ENCODE data around the gene SLC18A2.
"Not testable (repeated sequence)": the region's sequence is repeated elsewhere in the genome, so short reads cannot be mapped to it uniquely, and the experiment has no call there.

SLC18A2 gene

DNA sequence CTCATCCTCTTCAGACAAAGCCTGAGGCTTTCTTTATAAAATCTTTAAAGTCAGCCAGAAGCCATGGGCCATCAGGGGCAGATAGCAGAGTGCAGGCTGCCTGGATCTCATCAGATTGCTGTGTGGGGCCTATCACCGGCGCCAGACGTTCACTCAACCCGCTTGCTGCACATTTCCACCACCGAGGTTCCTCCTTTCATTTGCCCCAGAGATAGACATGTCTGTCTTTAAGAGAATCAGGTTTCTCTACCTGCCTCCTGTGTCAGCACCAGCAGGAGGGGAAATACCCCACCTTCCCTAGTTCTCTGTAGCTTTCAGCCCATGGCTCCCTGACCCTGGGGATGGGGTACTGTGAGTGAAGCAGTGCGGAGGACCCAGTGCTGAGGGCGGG, 22.0 kb downstream of the SLC18A2 start:
- no peak for DNase-seq (ENCODE audit: low read depth)

DNA sequence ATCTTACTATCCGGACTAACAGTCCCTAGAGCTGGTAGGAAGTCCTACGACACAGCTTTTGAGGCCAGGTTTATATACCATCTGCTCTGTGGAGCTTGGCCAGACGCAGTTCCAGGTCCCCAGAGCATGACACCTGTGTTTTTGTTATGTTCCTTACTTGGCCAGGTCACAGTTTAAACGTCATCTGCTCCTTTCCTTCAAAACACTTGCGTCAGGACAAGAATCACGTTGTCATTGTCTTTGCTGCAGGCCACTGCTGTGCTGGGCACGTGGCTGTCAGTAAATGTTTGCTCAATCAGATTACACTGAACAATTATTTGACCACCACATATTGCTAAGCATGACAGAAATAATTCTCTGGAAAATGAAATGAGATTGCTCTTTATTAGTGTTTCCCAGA, 23.9 kb downstream of the SLC18A2 start:
- DNase-seq (ENCODE audit: low read depth) = no peak

DNA sequence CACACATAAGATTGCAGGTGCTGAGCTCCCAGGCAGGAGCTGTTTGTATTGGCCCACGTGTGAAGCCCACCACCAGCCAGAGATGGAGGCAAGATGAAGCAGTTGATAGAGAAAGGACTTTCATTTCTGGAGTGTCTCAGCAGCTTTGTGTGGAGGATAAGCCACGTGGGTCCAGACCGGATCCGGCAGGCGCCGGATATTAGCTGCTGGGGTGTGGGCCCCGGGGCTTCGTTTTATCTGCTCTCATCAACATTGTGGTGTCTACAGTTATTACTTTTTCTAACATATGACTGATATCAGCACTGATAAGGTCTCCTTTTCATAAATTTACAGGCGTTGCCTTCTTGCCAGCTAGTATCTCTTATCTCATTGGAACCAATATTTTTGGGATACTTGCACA, 25.5 kb downstream of the SLC18A2 start:
- DNase-seq (ENCODE audit: low read depth) = no peak

DNA sequence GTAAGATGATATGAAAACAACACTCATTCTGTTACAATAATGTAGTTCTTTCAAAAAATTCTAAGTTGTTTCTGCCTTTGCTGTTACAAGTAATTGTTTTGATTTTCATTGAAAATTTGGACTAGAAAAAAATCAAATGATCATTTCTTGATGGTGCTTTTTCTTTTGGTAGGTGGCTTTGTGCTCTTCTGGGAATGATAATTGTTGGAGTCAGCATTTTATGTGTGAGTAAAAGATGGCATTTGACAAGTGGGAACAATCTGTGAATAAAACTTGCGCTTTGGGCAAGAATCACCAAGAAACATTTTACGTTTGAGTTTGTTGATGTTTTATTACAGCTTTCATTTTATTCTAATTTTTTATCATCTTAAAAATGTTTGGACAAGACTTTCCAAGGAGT, 25.9 kb downstream of the SLC18A2 start:
- no peak for DNase-seq (ENCODE audit: low read depth)

DNA sequence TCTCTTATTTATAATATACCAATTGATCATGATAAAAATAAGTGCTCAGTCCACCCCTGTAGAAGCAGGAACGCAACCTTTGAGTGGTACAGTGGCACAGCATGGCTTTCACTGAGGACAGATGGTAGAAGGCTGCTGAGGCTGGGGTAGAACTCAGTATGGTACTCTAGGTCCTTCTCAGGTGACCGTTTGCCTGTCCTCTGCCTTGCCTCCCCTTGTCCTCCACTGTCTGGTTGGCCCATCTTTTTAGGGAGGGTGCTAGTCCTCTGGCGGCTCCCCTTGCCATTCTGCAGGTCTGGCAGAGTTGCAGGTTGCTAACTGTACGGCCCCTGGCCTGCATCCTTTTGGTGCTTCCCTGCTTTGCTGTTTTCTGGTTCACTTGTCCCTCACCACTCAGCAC, 27.3 kb downstream of the SLC18A2 start:
- DNase-seq (ENCODE audit: low read depth) = no peak

DNA sequence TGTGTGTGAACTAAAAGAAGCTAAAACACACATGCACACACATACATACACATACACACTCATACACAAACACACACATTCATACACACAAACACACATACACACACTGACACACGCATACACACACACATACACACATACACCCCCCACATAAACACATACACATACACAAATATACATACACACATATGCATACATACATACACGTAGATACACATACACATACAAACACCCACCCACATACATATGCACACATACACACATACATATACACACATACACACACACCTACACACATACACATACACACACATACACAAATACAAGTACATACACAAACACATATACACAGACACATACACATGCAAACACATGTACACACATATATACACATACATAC, 28.0 kb downstream of the SLC18A2 start:
- DNase-seq (ENCODE audit: low read depth) = no peak

DNA sequence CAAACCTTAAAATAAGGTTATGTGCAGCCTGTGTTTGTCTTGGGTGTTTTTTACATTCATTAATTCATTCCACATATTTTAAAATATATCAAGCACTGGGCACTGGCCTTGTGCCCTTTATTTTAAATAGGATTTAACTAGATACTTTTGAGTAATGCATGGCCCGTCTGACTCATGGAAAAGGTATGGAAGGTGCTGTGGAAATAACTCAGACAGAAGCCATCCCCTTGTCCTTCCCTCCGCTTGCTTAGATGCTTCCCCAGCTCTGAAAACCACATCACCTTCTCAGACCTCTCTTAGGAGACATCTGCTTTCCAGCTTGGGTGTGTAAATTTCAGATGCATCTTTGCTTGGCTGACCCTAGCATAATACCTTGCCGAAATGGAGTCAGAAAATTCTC, 30.5 kb downstream of the SLC18A2 start:
- no peak for DNase-seq (ENCODE audit: low read depth)

DNA sequence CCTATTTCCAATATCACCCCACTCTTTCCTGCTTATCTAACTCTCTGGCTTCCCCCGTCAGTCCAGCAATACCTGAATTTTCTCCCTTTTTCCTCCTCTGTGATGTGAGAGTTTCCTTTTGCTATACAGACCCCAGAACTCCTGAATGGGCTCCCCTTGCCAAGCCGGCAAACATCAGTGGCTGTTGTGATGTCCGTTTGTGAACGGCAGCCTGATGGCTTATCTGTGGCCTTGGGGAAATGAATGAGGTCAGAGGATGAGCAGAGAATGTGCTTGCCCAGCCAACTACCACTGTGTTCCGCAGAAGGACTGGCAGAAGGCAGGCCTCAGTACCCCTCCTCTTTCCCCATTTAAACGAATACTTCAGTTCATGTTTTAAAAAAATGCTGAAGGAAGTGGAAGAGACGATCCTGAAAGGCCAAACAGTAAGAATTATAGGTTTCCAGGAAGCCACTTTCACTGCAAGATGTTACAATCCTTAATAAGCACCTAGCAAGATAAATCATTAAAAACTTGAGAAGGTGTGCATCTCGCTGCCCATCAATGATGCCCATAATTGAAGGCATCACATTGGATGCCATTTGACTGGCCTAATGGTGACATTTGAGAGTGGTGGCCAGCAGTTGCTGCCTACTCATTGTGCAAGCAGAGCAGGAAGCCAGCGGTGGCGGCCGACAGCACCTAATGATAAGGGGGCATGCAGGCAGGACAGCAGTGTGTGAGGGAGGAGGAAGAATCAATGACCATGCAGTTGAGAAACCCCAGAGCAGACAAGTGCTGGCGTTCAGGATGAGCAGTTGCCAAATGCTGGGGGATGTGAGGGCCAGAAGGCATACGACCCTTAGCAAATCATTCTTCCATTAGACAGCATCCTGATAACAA, 31.5 kb downstream of the SLC18A2 start:
- no peak for DNase-seq (ENCODE audit: low read depth)

DNA sequence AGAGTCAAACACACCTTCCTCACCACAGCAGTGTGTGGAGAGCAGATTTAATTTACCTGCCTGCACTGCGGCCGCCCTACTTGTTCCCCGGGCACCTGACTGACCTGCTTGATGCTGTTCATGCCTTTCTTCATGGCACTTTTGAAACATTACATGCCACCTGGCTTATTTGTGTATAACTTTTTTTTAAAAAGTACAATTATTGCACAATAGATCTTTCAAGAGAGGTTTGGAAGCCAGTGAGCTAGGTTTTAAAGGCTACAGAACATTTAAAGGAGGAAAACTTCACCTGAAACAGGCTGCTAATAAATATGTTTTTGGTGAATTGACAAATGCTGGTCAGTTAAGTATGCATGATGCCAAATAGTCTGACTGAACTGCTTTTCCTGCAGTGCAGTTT, 33.1 kb downstream of the SLC18A2 start:
- DNase-seq (ENCODE audit: low read depth) = no peak

DNA sequence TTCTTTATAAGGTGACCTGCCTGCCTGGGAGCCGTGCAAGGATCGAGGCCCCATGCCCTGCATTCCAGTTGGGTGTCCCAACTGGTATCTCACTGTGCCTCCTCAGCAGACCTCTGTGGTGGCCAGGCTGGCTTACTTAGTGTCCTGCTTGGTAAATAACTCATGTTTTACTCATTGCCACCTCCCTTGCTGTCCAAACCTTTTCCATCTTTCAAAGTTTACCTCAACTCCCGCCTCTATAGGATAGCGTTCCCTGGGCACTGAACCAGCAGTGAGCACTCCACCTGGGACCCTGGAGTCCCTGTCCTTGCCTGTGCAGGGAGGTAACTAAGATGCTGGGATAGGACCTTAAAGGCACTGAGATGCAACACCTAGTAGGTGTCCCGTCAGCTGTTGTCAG, 33.6 kb downstream of the SLC18A2 start:
- DNase-seq (ENCODE audit: low read depth) = no peak

DNA sequence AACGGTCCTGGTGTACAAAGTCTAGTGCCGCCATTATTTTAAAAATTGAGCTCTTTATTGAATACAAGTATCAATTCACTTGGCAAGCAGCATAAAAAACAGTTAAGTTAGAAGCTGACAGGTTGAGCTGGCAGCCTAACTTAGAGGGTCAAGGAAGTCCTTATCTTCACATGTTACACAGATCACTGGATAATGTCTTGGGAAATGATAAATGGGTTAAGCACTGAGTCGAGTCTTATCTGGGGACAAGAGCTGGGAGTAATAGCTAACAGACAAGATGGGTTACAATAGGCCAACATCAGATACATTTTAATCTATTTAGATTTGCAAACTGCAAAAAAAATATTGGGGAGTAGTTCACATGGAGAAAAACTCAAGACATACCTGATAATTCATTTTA, 34.2 kb downstream of the SLC18A2 start:
- DNase-seq (ENCODE audit: low read depth) = no peak

DNA sequence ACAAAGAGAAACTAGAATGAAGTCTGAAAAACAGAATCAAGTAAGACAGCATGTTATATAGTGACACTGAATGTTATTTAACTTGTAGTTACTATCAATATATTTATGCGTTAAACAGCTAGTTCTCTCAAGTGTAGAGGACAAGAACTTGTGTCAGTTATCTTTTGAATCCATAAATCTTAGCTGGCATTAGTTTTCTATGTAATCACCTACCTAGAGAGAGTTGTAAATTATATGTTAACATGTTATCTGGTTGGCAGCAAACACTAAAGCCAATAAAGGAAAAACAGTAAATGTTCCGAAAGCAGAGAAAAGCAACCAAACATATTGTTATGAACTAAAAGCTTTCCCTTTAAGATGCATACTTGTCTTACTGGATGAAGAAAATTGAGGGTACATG, 36.8 kb downstream of the SLC18A2 start:
- no peak for DNase-seq (ENCODE audit: low read depth)

DNA sequence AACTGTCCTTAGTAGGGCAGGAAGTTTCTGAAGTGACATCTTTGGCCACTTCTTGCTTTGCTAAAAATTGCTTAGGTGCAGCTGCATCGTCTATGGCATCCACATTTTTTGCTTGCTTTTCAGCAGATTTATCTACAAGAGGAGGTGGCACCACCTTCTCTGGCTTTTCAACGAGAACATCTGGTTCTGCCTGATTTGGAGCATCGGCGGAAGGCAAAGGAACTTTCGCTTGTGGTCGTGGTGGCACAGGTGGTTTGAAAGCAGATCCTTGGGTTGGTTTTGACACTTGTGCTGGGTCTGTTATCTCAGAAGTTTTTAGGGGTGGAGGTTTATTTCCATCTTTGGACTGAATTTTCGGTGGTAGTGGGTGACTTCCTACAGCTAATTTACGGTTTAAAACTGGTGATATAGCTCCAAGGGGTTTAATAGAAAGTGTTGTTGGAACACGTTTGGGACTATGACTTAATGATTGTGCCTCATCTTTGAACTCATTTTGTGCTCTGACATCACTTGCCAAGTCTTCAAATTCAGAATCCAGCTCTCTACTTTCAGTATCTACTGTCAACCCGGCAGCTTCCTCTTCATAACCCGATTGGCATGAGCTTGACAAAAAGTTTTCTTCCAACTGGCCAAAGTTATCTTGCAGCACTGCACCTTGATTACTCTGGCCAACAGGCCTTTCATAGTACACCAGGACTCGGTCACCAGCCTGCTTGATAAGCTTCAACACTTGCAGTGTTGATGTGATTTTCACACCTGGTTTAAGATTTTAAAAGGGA, 44.0 kb downstream of the SLC18A2 start:
- no peak for DNase-seq (ENCODE audit: low read depth)

DNA sequence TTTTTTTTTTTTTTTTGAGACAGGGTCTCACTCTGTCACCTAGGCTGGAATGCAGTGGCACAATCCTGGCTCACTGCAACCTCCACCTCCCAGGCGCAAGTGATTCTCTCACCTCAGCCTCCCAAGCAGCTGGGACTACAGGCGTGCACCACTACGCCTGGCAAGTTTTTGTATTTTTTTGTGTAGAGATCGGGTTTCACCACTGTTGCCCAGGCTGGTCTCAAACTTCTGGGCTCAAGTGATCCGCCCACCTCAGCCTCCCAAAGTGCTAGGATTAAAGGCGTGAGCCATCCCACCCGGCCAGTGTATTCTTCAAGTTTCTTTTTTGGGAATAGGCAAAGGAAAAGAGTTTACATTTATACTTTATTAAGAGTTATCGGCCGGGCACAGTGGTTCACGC, 50.0 kb downstream of the SLC18A2 start:
- DNase-seq (ENCODE audit: low read depth) = not testable (repeated sequence)

DNA sequence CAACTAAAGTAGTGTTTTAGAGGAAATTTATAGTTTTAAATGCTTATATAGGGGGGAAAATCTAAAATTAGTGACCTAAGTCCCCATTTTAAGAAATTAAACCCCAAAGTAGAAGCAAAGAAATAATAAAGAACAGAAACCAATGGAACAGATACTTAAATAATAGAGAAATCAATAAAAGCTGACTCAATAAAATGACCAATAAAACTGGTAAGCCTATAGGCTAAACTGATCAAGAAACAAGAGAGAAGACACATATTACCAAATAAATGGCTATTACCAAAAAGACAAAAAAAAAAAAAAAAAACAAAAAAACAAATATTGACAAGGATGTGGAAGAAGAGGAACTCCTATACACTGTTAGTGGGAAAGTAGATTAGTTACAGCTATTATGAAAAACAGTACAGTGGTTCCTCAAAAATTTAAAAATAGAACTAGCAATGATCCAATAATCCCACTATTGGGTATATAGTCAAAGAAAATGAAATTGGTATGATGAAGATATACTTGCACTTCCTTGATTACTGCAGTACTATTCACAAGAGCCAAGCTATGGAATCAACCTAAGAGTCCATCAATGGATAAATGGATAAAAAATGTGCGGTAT, 53.2 kb downstream of the SLC18A2 start:
- no peak for DNase-seq (ENCODE audit: low read depth)

DNA sequence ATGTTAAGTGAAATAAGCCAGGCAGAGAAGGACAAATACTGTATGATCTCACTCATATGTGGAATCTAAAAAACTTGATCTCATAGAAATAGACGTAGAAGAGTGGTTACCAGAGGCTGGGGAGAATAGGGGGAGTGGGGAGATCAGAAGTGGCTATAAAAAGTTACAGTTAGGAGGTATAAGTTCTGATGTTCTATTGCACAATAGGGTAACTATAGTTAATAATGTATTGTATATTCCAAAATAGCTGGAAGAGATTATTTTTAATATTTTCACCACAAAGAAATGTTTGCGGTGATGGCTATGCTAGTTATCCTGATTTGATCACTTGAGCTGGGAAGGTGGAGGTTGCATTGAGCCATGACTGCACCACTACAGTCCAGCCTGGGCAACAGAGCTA, 53.8 kb downstream of the SLC18A2 start:
- DNase-seq (ENCODE audit: low read depth) = no peak

DNA sequence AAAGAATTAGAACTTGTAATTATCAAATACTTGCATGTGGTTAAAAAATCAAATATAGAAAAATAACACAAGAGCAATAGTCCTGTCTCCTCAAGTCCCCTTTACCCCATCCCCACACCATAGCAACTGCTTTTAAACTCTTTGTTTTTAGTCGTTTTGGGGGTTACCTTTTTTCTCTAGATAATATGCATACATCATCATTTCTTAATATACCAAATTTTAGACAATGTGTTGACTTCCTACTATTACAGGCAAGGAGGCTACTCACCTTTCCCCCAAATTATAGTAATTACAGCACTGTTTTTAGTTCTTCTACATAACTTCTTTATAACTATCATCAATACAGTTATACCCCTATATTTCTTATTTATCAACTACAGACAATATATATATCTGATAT, 57.3 kb downstream of the SLC18A2 start:
- DNase-seq (ENCODE audit: low read depth) = no peak

DNA sequence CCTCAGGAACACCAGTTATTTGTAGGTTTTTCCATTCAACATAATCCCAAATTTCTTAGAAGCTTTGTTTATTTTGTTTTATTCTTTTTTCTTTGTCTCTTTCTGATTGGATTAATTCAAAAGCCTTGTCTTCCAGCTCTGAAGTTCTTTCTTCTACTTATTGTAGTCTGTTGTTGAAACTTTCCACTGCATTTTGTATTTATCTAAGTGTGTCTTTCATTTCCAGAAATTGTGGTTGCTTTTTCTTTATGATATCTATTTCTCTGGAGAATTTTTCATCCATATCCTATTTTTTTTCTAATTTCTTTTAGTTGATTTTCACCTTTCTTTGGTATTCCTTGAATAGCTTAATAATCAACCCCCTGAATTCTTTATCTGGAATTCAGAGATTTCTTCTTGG, 58.5 kb downstream of the SLC18A2 start:
- no peak for DNase-seq (ENCODE audit: low read depth)

DNA sequence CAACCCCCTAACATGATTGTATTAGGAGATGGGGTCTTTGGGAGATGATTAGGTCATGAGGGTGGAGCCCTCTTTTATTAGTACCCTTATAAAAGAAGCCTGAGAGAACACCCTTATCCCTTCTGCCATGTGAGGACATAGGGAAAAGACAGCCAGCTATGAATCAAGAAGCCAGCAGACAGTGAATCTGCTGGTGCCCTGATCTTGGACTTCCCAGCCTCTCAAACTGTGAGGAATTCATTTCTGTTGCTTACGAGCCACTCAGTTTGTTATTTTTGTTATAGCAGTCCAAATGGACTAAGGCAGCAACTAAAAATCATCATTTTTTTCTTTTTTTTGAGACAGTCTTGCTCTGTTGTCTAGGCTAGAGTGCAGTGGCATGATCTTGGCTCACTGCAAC, 59.8 kb downstream of the SLC18A2 start:
- no peak for DNase-seq (ENCODE audit: low read depth)

DNA sequence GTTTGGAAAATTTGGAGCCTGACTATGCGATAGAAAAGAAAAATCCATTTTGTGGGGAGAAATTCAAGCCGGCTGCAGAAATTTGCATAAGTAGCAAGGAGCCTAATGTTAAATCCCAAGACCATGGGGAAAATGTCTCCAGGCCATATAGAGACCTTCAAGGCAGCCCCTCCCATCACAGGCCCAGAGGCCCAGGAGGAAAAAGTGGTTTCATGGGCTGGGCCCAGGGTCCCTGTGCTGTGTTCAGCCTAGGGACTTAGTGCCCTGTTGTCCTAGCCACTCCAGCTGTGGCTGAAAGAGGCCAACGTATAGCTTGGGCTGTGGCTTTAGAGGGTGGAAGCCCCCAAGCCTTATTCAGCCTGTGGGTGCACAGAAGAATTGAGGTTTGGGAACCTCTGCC, 62.5 kb downstream of the SLC18A2 start:
- not testable (repeated sequence) for DNase-seq (ENCODE audit: low read depth)

DNA sequence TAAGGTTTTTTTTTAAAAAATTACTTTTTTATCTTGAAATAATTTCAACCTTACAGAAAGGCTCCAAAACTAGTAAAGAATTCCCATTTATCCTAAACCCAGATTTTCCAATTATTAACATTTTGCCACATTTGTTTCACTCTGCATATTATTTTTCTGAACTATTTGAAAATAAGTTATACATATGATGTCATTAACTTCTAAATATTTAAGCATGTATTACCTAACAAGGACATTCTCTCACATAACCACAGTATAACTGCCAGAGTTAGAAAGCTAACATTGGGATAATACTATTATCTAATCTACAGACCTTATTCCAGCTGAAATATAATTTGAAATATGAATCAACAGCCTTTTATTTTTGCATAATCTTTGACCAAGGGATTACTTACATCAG, 65.8 kb downstream of the SLC18A2 start:
- no peak for DNase-seq (ENCODE audit: low read depth)

DNA sequence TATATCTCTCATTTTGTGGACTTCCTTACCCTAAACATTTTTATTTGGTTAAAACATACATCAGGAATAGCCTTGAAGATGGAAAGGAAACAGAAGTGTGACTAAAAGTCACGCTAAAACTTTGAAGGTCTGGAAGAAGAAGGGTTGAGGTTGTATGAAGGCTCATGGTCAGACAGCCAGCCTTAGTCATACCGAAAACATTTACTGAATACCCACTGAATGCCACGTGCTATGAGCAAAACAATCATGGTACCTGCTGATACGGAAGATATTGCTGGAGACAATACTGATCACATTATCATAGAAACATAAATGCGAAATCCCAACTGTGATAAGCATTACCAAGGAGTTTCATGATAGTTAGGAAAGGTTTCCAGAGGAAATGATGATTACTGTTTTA, 70.3 kb downstream of the SLC18A2 start:
- no peak for DNase-seq (ENCODE audit: low read depth)

DNA sequence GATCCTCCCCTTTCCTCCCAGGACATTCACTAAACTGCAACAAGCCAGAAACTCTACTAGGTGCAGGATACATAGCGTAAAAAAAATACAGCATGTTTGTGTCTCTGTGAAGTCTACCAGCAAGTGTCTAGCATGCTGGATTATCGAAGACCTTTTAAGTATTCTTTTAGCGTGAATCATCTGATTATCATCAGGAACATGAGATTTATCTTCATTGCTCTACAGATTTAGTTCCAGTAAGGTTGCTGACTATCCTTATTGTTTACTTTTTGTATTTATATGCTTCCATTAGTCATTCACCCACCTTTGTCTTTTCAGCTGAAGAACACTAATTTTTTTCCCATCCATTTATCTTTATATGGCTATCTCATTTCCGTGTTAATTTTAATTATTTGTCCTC, 71.5 kb downstream of the SLC18A2 start:
- DNase-seq (ENCODE audit: low read depth) = no peak

Data from activated T-helper 1 cell treated with Interleukin-2 at 50 U/mL for 16 hours (primary cell).